Central memory CD8-positive, alpha-beta T cell (primary cell): Measurements from ENCODE around the gene BEAN1.

Experiments
- ATAC-seq: fragments of 150-1000 bp; cut with Tn5 transposase; replicated peaks from 2 replicates; pipeline ENCODE4 v1.10.0; 2022; ENCODE audit warnings: mild to moderate bottlenecking, moderate FRiP score, moderate number of reproducible peaks; ENCODE audit not compliant: poor library complexity, severe bottlenecking; ENCODE audit errors: extremely low read depth
- DNase-seq, 2 donors: peaks; one replicate each; pipeline ENCODE4 v3.0.0; 2021; ENCODE audit warnings: low spot score in 2 of 2
- H3K27ac Mint-ChIP-seq: one replicate; pipeline ENCODE4 v1.8.0; 2022; ENCODE audit warnings: low read depth, mild to moderate bottlenecking, moderate library complexity, mixed read lengths
- H3K27me3 Mint-ChIP-seq: one replicate; pipeline ENCODE4 v1.8.0; 2022; ENCODE audit warnings: mixed read lengths
- H3K36me3 Mint-ChIP-seq: one replicate; pipeline ENCODE4 v1.8.0; 2022; ENCODE audit warnings: mild to moderate bottlenecking, moderate library complexity, mixed read lengths; ENCODE audit not compliant: insufficient read depth
- H3K4me1 Mint-ChIP-seq: one replicate; pipeline ENCODE4 v1.8.0; 2022; ENCODE audit warnings: mixed read lengths
- H3K4me3 Mint-ChIP-seq: one replicate; pipeline ENCODE4 v1.8.0; 2022; ENCODE audit warnings: mild to moderate bottlenecking, moderate library complexity, mixed read lengths
- H3K9me3 Mint-ChIP-seq: one replicate; pipeline ENCODE4 v1.8.0; 2022; ENCODE audit warnings: mixed read lengths

Gene BEAN1, protein sequence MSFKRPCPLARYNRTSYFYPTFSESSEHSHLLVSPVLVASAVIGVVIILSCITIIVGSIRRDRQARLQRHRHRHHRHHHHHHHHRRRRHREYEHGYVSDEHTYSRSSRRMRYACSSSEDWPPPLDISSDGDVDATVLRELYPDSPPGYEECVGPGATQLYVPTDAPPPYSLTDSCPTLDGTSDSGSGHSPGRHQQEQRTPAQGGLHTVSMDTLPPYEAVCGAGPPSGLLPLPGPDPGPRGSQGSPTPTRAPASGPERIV

DNA sequence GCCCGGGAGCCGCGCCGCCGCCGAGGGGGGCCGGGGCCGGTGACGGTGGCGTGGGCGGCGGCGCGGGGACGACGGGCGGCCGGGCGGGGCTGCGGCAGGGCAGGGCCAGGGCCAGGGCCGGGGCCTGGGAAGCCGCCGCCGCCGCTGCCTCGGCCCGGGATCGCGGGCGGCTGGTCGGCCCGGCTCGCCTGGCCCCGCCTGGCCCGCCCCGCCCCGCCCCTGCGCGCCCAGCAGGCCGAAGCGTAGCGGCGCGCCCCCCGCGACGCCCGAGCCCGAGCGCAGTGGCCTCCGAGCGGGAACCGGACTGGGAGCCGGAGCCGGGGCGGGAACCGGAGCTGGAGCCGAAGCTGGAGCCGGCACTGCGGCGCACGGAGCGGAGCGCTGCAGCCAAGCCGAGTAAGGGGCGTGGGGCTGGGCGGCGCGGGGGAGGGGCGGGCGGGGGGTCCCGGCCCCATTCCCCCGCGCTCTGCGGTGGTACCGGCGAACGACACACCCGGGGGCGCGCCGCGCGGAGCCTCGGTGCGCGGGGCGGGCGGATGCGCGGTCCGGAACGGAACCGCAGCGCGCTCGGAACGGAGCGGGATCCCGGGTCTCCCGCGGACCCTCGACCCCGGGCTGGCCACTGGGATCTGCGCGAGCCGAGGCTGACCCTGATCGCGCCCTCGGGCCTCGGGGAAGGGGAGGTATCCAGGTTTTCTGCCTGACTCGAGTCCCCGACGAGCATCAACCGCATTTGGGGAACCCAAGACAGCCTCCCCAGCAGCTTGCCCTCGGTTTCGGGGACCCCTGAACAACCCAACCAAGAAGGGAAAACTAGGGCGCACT, at the start of gene BEAN1:
Gene BEAN1, plus strand, starts transcription at position 260 of the 825 bp plus-strand sequence. CDS start 10,382 bp downstream, outside the sequence.
- ATAC-seq (peak; percentile 24), DNase-seq (no peak)
- Mint-ChIP-seq H3K36me3 (peaks cover 1% of the 10 kb centered on the region), H3K27ac (no peak within 1 kb of the TSS), H3K9me3 (no peaks in the 10 kb centered on the region), H3K27me3 (peaks cover 80% of the 10 kb centered on the region), H3K4me3 (peak within 1 kb of the TSS; percentile 36), H3K4me1 (peaks cover 5% of the 10 kb centered on the region)

DNA sequence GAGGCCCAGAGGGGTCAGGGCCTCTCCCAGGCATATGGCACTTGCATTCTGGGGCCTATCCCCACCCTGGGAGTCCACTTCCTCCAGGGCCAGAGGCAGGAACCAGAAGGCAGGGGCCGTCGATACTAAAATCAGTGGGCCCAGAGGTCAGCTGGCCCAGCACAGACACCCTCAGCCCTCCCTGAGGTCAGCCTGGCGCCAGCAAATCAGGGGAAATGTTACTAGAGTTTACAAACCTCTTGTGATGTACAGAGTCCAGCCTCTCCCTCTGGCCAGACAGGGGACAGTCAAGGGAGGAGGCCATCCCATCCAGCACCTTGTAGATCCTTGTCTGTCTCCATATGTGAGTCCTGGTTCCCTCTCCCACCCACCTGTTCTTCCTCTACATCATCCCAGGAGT, 49.8 kb upstream of the BEAN1 start:
- Mint-ChIP-seq H3K27me3 (no peaks in the 10 kb centered on the region), H3K4me3 (no peak overlapping the region), H3K36me3 (no peaks in the 10 kb centered on the region), H3K4me1 (no peaks in the 10 kb centered on the region), H3K9me3 (peaks cover 12% of the 10 kb centered on the region), H3K27ac (no peak overlapping the region)
- DNase-seq (no peak), ATAC-seq (no peak)

DNA sequence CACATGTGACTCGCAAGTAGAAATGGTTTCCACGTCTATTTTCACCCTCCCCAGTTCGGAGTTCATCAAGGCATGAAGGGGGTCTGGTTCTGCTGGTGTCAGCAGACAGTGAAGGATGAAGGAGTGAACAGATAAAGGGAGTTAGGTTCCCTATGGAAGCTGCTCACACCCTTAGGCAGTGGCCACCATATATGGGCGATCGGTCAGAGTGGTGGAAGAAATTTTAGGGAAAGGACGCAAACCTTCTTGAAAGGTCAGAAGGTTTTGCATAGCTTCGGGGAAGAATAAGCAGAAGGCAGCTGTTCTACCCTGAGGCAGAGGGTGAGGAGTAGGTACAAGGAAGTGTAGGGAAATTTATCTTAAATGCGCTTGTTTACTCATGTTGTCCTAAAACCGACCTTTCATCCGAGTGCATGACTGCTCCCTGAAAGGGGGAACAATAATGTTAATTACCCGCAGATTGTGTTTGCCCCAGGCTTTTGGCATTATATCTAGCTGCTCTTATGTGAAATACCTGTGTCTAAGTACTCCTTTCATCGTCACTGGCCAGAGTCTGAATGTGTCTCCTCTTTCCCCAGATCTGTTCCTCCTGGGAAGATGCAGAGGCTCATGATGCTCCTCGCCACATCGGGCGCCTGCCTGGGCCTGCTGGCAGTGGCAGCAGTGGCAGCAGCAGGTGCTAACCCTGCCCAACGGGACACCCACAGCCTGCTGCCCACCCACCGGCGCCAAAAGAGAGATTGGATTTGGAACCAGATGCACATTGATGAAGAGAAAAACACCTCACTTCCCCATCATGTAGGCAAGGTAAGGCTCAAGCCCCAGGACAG, 48.1 kb upstream of the BEAN1 start:
- Mint-ChIP-seq H3K27me3 (no peaks in the 10 kb centered on the region), H3K36me3 (no peaks in the 10 kb centered on the region), H3K27ac (no peak overlapping the region), H3K9me3 (peaks cover 12% of the 10 kb centered on the region), H3K4me1 (no peaks in the 10 kb centered on the region), H3K4me3 (no peak overlapping the region)
- DNase-seq (no peak), ATAC-seq (no peak)

DNA sequence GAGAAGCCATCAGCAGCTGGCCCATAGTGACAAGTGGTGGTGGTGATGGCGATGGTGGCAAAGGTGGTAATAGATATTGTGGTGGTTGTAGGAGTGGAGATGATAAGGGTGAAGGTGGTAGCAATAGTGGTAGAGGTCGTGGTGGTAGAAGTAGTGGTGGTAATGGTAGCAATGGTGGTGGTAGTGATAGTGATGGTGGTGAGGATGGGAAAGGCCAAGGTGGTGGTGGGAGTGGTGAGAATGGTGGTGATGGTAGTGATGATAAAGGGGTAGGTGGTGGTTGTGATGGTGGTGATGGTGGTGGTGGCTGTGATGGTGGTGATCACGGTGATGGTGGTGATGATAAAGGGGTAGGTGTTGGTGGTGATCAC, 47.5 kb upstream of the BEAN1 start:
- no peaks in the 10 kb centered on the region for H3K4me1 Mint-ChIP-seq
- DNase-seq (no peak), ATAC-seq (no peak)
- no peaks in the 10 kb centered on the region for H3K36me3 Mint-ChIP-seq
- no peaks in the 10 kb centered on the region for H3K27me3 Mint-ChIP-seq
- H3K4me3 Mint-ChIP-seq = no peak overlapping the region
- H3K27ac Mint-ChIP-seq = no peak overlapping the region
- H3K9me3 Mint-ChIP-seq = peaks cover 12% of the 10 kb centered on the region

DNA sequence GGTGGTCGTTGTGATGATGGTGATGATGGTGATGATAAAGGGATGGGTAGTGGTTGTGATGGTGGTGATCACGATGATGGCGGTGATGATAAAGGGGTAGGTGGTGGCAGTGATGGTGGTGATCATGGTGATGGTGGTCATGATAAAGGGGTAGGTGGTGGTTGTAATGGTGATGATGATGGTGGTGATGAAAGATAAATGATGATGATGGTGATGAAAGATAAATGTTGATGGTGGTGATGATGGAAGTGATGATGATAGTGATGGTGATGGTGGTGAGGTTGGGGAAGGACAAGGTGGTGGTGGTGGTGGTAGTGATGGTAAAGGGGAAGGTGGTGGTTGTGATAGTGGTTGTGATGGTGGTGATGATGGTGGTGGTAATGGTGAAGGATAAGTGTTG, 46.7 kb upstream of the BEAN1 start:
- Mint-ChIP-seq H3K4me1 (no peaks in the 10 kb centered on the region), H3K36me3 (no peaks in the 10 kb centered on the region), H3K4me3 (no peak overlapping the region), H3K27me3 (no peaks in the 10 kb centered on the region), H3K27ac (peak overlapping the region; percentile 0), H3K9me3 (peaks cover 12% of the 10 kb centered on the region)
- no peak for DNase-seq
- no peak for ATAC-seq

DNA sequence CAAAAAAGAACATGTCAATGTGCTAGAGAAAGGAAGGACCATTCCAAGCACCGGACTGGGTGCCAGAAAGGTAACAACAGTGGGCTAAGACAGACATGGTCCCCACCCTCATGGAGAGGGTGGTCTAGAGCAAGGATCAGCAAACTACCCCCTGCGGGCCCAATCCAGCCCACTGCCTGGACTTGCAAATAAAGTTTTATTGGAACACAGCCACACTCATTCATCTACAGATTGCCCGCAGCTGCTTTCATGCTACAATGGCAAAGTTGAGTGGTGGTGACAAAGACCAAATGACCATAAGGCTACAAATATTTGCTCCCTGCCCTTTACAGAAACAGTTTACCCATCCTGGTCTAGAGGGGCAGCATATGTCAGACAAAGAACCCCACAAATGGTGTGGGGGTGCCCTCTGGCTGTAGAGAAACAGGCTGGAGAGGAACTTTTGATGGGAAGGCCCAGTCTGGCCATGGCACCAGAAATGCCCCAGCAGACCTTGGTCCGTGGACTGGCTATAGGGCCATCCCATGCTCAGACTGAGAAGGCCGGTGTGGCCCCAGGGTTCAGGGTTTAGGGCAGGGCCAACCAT, 45.4 kb upstream of the BEAN1 start:
- H3K4me1 Mint-ChIP-seq = no peaks in the 10 kb centered on the region
- H3K9me3 Mint-ChIP-seq = peaks cover 12% of the 10 kb centered on the region
- H3K27me3 Mint-ChIP-seq = peaks cover 2% of the 10 kb centered on the region
- ATAC-seq (no peak), DNase-seq (no peak)
- no peak overlapping the region for H3K4me3 Mint-ChIP-seq
- H3K36me3 Mint-ChIP-seq = no peaks in the 10 kb centered on the region
- peak overlapping the region; percentile 0 for H3K27ac Mint-ChIP-seq

DNA sequence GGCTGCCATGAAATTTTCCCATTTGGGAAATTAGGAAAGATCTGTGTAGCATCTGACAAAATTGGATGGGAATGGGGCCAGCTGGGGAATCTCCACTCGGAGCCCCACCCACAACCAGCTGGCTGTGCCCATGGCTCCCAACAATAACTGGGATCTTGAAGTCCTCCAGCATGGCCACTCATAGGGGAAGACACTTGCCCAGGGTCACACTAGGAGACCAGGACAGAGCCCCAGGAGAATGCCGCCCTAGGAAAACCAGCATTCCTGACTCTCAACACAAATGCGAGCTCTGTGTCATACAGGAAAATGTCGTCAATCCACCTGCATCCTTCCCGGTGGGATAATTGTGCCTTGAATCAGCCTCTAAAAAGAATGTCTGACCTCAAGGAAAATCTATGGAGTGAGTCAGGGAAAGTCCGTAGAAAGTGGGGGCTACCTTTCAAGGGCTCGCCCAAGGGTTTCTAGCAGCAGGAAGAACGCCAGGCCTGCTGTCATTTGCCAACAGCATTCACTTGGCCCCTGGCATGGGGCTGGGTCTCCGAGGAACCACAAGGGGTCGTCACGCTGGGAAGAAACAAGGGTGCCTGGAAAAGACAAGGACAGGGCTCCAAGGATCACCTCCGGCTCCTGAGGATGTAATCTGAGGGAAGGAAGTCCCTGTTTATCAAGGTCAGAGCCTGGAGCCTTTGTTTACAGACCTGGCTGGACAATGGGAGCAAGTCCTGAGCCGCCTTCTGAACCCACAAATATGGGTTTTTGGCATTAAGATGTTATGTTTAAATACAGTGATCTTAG, 44.7 kb upstream of the BEAN1 start:
- ATAC-seq = no peak
- Mint-ChIP-seq H3K4me1 (no peaks in the 10 kb centered on the region), H3K4me3 (no peak overlapping the region), H3K36me3 (no peaks in the 10 kb centered on the region), H3K9me3 (peaks cover 12% of the 10 kb centered on the region), H3K27me3 (peaks cover 9% of the 10 kb centered on the region), H3K27ac (no peak overlapping the region)
- DNase-seq = no peak

DNA sequence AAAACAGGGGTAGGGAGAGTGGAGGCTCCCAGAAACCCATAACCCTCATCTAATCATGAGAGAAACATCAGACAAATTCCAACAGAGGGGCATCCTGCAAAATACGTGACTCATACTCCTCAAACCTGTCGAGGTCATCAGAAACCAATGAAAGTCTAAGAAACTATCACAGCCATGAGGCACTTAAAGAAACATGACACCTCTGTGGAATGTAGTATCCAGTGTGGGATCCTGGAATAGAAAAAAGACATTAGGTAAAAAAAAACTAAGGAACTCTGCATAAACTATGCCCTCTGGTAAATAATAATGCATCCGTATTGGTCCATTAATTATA, 44.2 kb upstream of the BEAN1 start:
- Mint-ChIP-seq H3K36me3 (no peaks in the 10 kb centered on the region), H3K27me3 (peaks cover 15% of the 10 kb centered on the region), H3K9me3 (peaks cover 12% of the 10 kb centered on the region), H3K27ac (no peak overlapping the region), H3K4me3 (no peak overlapping the region), H3K4me1 (no peaks in the 10 kb centered on the region)
- no peak for ATAC-seq
- no peak for DNase-seq

DNA sequence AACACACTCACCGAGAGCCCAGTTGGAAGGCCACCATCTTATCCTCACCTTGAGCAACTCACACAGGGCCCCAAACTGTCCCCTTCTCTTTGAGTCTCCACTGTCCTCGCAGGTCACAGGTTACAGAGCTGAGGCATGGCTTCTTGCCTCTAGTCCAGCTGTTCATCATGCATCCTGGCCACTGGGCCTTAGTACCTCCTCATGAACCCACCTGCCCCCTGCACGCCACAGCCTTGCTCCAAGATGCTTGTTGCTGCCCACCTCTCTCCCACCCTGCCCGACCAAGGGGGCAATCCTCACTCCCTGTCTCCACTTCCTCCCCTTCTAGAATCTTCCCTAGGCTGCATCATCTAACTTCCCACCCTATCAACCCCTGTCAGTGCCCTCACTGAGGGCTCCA, 43.5 kb upstream of the BEAN1 start:
- ATAC-seq (no peak), DNase-seq (no peak)
- Mint-ChIP-seq H3K27me3 (peaks cover 21% of the 10 kb centered on the region), H3K27ac (no peak overlapping the region), H3K36me3 (no peaks in the 10 kb centered on the region), H3K9me3 (peaks cover 12% of the 10 kb centered on the region), H3K4me3 (no peak overlapping the region), H3K4me1 (no peaks in the 10 kb centered on the region)

DNA sequence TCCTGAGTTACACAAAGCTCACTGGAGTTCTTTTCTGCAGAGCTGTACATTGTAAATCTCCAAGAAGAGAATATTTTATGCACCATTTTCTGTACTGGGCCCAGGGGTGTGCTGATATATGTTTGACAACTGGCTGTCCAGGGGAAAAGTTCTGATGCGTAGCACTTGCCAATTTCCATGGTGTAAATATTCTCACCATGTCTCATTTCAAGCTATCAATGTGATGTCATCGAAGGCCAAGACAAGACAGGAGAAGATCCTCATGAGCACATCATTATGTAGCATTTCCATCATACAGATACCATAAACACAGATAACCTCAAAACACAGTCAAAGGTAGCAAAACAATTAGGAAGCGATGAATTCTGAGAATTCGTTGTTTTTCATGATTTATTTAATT, 41.7 kb upstream of the BEAN1 start:
- Mint-ChIP-seq H3K9me3 (peaks cover 3% of the 10 kb centered on the region), H3K27ac (no peak overlapping the region), H3K27me3 (peaks cover 23% of the 10 kb centered on the region), H3K4me1 (no peaks in the 10 kb centered on the region), H3K36me3 (no peaks in the 10 kb centered on the region), H3K4me3 (no peak overlapping the region)
- DNase-seq = no peak
- ATAC-seq = no peak

DNA sequence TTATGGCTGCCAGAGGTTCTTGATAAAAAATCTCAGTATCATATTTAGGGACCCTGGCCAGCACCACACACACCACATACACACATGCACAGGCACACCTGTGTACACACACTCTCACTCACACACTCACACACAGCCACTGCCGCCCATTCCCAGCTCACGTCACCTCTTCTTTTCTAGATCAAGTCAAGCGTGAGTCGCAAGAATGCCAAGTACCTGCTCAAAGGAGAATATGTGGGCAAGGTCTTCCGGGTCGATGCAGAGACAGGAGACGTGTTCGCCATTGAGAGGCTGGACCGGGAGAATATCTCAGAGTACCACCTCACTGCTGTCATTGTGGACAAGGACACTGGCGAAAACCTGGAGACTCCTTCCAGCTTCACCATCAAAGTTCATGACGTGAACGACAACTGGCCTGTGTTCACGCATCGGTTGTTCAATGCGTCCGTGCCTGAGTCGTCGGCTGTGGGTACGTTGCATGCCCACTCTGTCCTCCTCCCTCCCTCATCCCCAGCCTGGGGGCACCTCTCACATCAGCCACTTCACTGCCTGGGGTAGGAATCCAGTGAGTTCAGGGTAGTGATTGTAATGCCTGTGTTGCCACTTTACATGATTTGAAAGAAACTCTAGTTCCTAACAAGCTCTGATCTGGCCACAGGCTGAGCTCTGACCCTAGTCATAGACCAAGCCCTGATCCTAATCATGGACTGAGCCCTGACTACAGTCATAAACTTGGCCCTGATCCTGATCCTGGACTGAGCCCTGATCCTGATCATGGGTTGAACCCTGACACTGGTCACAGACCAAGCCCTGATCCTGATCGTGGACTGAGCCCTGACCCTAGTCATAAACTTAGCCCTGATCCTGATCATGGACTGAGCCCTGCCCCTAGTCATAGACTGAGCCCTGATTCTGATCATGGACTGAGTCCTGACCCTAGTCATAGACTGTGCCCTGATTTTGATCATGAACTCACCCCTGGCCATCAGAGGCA, 40.2 kb upstream of the BEAN1 start:
- DNase-seq (no peak), ATAC-seq (no peak)
- H3K4me1 Mint-ChIP-seq = no peaks in the 10 kb centered on the region
- H3K27me3 Mint-ChIP-seq = peaks cover 23% of the 10 kb centered on the region
- H3K9me3 Mint-ChIP-seq = no peaks in the 10 kb centered on the region
- H3K4me3 Mint-ChIP-seq = no peak overlapping the region
- H3K36me3 Mint-ChIP-seq = peaks cover under 1% of the 10 kb centered on the region
- no peak overlapping the region for H3K27ac Mint-ChIP-seq
